Keratinocyte (primary cell): ENCODE measurements around the gene MBTPS1. TPM values are rescaled to one million over a fixed set of nuclear protein-coding genes. Genes with fewer than 3 reads are reported as not detected.

ENCODE experiments used
- DNase-seq: peaks from one replicate; pipeline ENCODE4 v3.0.0-alpha.2; 2011; ENCODE audit warnings: low read depth, missing footprints, low spot score
- FAIRE-seq: peaks from 2 replicates; lab custom pipeline; 2011; peaks lifted over from hg19 to GRCh38; lab: Jason Lieb, UNC
- H2AFZ ChIP-seq: 2 replicates; pipeline ENCODE4 v1.6.0; 2012; ENCODE audit warnings: low read length, control low read depth, inconsistent platforms; ENCODE audit not compliant: control insufficient read depth
- H3K27ac ChIP-seq: 2 replicates; pipeline ENCODE4 v1.5.1; 2011; ENCODE audit warnings: low read length; ENCODE audit not compliant: control insufficient read depth, insufficient read depth
- H3K27me3 ChIP-seq: 3 replicates; pipeline ENCODE4 v1.6.0; 2011; ENCODE audit warnings: low read length; ENCODE audit not compliant: control insufficient read depth, insufficient read depth; ENCODE audit errors: extremely low read depth
- H3K36me3 ChIP-seq, 2 experiments: 2 replicates in 1 of 2; 3 replicates in 1 of 2; pipeline ENCODE4 v1.5.1; 2011; ENCODE audit warnings: low read length in 2 of 2, mild to moderate bottlenecking in 1 of 2; ENCODE audit not compliant: control insufficient read depth in 2 of 2, insufficient read depth in 2 of 2; ENCODE audit errors: extremely low read depth in 1 of 2
- H3K4me1 ChIP-seq: 3 replicates; pipeline ENCODE4 v1.5.1; 2011; ENCODE audit warnings: low read length; ENCODE audit not compliant: control insufficient read depth, insufficient read depth; ENCODE audit errors: extremely low read depth
- H3K4me2 ChIP-seq: 3 replicates; pipeline ENCODE4 v1.6.0; 2011; ENCODE audit warnings: low read depth, low read length; ENCODE audit not compliant: control insufficient read depth, insufficient read depth; ENCODE audit errors: extremely low read depth
- H3K4me3 ChIP-seq, 3 experiments: fragments of 200-600 bp in 1 of 3; sonication (generic) in 1 of 3; 2 replicates in 2 of 3; 3 replicates in 1 of 3; pipeline ENCODE4 v1.5.1; 2011 to 2016; ENCODE audit warnings: low read length in 3 of 3, mild to moderate bottlenecking in 3 of 3, control low read depth in 2 of 3, inconsistent platforms in 1 of 3, low read depth in 1 of 3, mixed read lengths in 1 of 3, mixed run types in 1 of 3, moderate library complexity in 1 of 3; ENCODE audit not compliant: control insufficient read depth in 2 of 3, insufficient read depth in 2 of 3; ENCODE audit errors: extremely low read depth in 1 of 3
- H3K79me2 ChIP-seq: 2 replicates; pipeline ENCODE4 v1.6.0; 2012; ENCODE audit warnings: low read length; ENCODE audit not compliant: control insufficient read depth, insufficient read depth
- H3K9ac ChIP-seq: 3 replicates; pipeline ENCODE4 v1.6.0; 2011; ENCODE audit warnings: low read length; ENCODE audit not compliant: control insufficient read depth, insufficient read depth; ENCODE audit errors: extremely low read depth
- H3K9me1 ChIP-seq: 3 replicates; pipeline ENCODE4 v1.6.0; 2011; ENCODE audit warnings: low read length; ENCODE audit not compliant: control insufficient read depth, insufficient read depth; ENCODE audit errors: extremely low read depth
- H3K9me3 ChIP-seq: 2 replicates; pipeline ENCODE4 v1.5.1; 2012; ENCODE audit warnings: low read depth, low read length; ENCODE audit not compliant: control insufficient read depth
- H4K20me1 ChIP-seq: 3 replicates; pipeline ENCODE4 v1.6.0; 2011; ENCODE audit warnings: low read length; ENCODE audit not compliant: control insufficient read depth, insufficient read depth; ENCODE audit errors: extremely low read depth
- EZH2 ChIP-seq: IDR thresholded peaks from one replicate; pipeline ENCODE4 v1.6.1; 2012; ENCODE audit warnings: inconsistent platforms, mild to moderate bottlenecking, low read length, moderate library complexity
- dilution Hi-C: fragments of 300-500 bp; cut with MboI; formaldehyde crosslinking; loops from one replicate; pipeline ENCODE4 v1.7.0; 2020; ENCODE audit warnings: low sequenced_read_pairs; ENCODE audit not compliant: extremely low pct_ligation_motif_present
- polyA plus RNA-seq, 5 experiments: library from polyadenylated mRNA; depleted of rRNA in 3 of 5; stranded (reverse) in 3 of 5; stranded (forward) in 1 of 5; unstranded in 1 of 5; fragments of >200 nt; gene quantifications; 1 replicate in 1 of 5; 2 replicates in 3 of 5; 3 replicates in 1 of 5; pipeline versions ENCODE4 v1.2.1 to v1.2.3, GENCODE V29; 2011 to 2012; ENCODE audit warnings: missing spikeins in 2 of 5, low read depth in 1 of 5, low replicate concordance in 1 of 5
- TF ChIP-seq, protein P1 (sequence below), 3 experiments: IDR thresholded peaks in 1 of 3; conservative IDR thresholded peaks in 1 of 3; optimal IDR thresholded peaks in 1 of 3; 2 replicates in 2 of 3; 3 replicates in 1 of 3; pipeline versions ENCODE3 to v1.5.1; 2011; ENCODE audit warnings: low read length in 3 of 3, mild to moderate bottlenecking in 3 of 3, moderate library complexity in 2 of 3, control low read depth in 1 of 3, inconsistent platforms in 1 of 3; ENCODE audit not compliant: insufficient read depth in 2 of 3; ENCODE audit errors: extremely low read depth in 1 of 3

Gene MBTPS1
- polyA plus RNA-seq, 1 donor (not counting 4 experiments of a cell fraction or from before 2014, with no cell fraction given) = 56.0 TPM

DNA sequence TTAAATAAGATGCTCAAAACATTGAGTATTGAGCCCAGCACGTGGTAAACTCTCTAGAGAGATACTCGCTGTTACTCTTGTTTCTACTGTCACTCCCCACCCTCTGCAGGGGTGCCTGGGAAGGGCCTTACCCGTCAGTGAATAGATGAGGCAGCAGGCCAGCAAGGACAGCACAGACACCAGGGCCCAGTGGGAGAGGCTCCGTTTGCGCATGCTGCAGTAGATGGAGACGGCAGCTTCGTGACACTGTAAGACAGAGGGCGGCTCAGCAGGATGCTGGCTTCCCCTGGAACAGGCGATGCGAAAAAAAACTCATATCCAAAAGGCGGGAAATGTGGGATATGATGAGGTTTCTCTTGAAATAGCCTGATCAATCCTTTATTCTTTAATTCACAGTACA, 94.1 kb downstream of the MBTPS1 start:
- no peak overlapping the region for H3K4me3 ChIP-seq
- no peaks in the 10 kb centered on the region for H4K20me1 ChIP-seq
- no peak overlapping the region for H3K4me2 ChIP-seq
- no peaks in the 10 kb centered on the region for H3K9me1 ChIP-seq
- dilution Hi-C loops = no loop called here
- peaks cover 2% of the 10 kb centered on the region for H3K9me3 ChIP-seq
- TF ChIP-seq, protein P1, sequence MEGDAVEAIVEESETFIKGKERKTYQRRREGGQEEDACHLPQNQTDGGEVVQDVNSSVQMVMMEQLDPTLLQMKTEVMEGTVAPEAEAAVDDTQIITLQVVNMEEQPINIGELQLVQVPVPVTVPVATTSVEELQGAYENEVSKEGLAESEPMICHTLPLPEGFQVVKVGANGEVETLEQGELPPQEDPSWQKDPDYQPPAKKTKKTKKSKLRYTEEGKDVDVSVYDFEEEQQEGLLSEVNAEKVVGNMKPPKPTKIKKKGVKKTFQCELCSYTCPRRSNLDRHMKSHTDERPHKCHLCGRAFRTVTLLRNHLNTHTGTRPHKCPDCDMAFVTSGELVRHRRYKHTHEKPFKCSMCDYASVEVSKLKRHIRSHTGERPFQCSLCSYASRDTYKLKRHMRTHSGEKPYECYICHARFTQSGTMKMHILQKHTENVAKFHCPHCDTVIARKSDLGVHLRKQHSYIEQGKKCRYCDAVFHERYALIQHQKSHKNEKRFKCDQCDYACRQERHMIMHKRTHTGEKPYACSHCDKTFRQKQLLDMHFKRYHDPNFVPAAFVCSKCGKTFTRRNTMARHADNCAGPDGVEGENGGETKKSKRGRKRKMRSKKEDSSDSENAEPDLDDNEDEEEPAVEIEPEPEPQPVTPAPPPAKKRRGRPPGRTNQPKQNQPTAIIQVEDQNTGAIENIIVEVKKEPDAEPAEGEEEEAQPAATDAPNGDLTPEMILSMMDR (optimal IDR thresholded peaks at IDR 0.05 in 1 of 3, IDR thresholded peaks at IDR 0.05 in 1 of 3, conservative IDR thresholded peaks at IDR 0.05 in 1 of 3; ENCODE audit: extremely low read depth in 1 of 3, insufficient read depth in 2 of 3, low read length in 3 of 3) = no peak
- TF ChIP-seq EZH2 = no peak
- FAIRE-seq = no peak
- H2AFZ ChIP-seq = no peak overlapping the region
- H3K36me3 ChIP-seq = no peaks in the 10 kb centered on the region
- H3K9ac ChIP-seq = no peak overlapping the region
- no peaks in the 10 kb centered on the region for H3K79me2 ChIP-seq
- peaks cover 9% of the 10 kb centered on the region for H3K4me1 ChIP-seq
- no peak overlapping the region for H3K27ac ChIP-seq
- no peaks in the 10 kb centered on the region for H3K27me3 ChIP-seq
- no peak for DNase-seq

DNA sequence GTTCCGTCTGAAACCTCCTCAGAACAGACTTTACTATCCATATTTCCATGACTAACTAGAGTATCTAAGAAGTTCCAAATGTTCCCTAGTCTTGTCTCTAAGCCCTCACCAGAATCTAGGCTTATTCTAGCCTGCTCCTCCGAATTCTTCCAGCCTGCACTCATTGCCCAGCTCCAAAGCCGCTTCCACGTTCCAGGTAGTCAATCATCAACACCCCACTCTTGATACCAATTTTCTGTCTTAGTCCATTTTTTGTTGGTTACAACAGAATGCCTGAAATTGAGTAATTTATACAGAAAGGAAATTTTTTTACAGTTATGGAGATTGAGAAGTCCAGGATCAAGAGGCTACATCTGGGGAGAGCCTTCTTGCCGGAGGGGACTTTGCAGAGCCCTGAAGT, 95.3 kb downstream of the MBTPS1 start:
- Histone ChIP-seq H3K4me2 (no peak overlapping the region), H4K20me1 (no peaks in the 10 kb centered on the region), H3K36me3 (no peaks in the 10 kb centered on the region), H3K9me1 (no peaks in the 10 kb centered on the region), H3K4me3 (no peak overlapping the region), H3K27me3 (no peaks in the 10 kb centered on the region), H2AFZ (no peak overlapping the region), H3K9ac (no peak overlapping the region), H3K27ac (no peak overlapping the region), H3K79me2 (no peaks in the 10 kb centered on the region), H3K4me1 (peaks cover 9% of the 10 kb centered on the region), H3K9me3 (peaks cover 2% of the 10 kb centered on the region)
- dilution Hi-C loops = no loop called here
- no peak for TF ChIP-seq EZH2
- TF ChIP-seq, protein P1 (optimal IDR thresholded peaks at IDR 0.05 in 1 of 3, IDR thresholded peaks at IDR 0.05 in 1 of 3, conservative IDR thresholded peaks at IDR 0.05 in 1 of 3; ENCODE audit: extremely low read depth in 1 of 3, insufficient read depth in 2 of 3, low read length in 3 of 3) = no peak
- FAIRE-seq = no peak
- no peak for DNase-seq
